Activated T-helper 1 cell treated with anti-CD3 and anti-CD28 coated beads, Interleukin-12 subunit alpha, Interleukin-12 subunit beta, Interleukin-2, Interleukin-4 antibody, amounts not matched to agents 30 ng/mL and 10 ng/mL and 1 ng/mL, durations not matched to agents 14 hours and 24 hours and 36 hours (primary cell): ENCODE measurements around the gene COG7. TPM values are rescaled to one million over a fixed set of nuclear protein-coding genes. Genes with fewer than 3 reads are reported as not detected.
"Not testable (repeated sequence)": the region's sequence is repeated elsewhere in the genome, so short reads cannot be mapped to it uniquely, and the experiment has no call there.

ENCODE experiments used
- DNase-seq: peaks from one replicate; pipeline ENCODE4 v3.0.0; 2021; ENCODE audit warnings: low spot score
- H3K27ac Mint-ChIP-seq: one replicate; pipeline ENCODE4 v1.8.0; 2021; ENCODE audit warnings: mild to moderate bottlenecking, mixed read lengths
- H3K27me3 Mint-ChIP-seq: one replicate; pipeline ENCODE4 v1.8.0; 2022; ENCODE audit warnings: mild to moderate bottlenecking, moderate library complexity, mixed read lengths; ENCODE audit not compliant: insufficient read depth
- H3K36me3 Mint-ChIP-seq: one replicate; pipeline ENCODE4 v1.8.0; 2021; ENCODE audit warnings: low read depth, mixed read lengths
- H3K4me1 Mint-ChIP-seq: one replicate; pipeline ENCODE4 v1.8.0; 2021; ENCODE audit warnings: low read depth, mixed read lengths
- H3K4me3 Mint-ChIP-seq: one replicate; pipeline ENCODE4 v1.8.0; 2021; ENCODE audit warnings: mild to moderate bottlenecking, moderate library complexity, mixed read lengths
- H3K9me3 Mint-ChIP-seq: one replicate; pipeline ENCODE4 v1.8.0; 2021; ENCODE audit warnings: mixed read lengths
- intact Hi-C: fragments of 100-400 bp; cut with micrococcal nuclease; formaldehyde crosslinking; loops from one replicate; pipeline ENCODE4 v1.15.1; 2024
- total RNA-seq: library from RNA; stranded (reverse); gene quantifications from 2 replicates; pipeline ENCODE4 v1.2.3, GENCODE V29; 2022

Gene COG7
- total RNA-seq, 1 donor from 2014 or later: 23.5 TPM

DNA sequence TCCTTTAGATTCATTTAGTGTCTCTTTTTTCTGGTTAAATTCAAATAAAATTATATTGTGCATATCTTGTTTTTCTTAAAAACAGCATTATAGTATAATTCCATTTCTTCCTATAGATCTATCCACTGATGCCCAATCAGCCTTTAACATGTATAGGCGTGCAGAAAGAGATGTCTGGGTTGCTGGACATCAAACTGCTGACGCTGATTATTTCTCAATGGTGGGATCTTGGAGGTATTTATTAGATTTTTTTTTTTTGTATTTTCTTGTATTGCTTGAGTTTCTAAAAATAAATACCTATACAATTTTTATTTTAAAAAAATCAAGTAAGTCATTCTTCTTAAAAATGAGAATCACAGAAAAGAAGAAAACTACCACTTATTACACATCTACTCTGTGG, 50.9 kb downstream of the COG7 start:
- intact Hi-C loops: no loop called here
- H3K36me3 Mint-ChIP-seq: peaks cover 35% of the 10 kb centered on the region
- no peak overlapping the region for H3K27ac Mint-ChIP-seq
- no peak for DNase-seq
- no peak overlapping the region for H3K4me3 Mint-ChIP-seq
- no peaks in the 10 kb centered on the region for H3K4me1 Mint-ChIP-seq
- no peaks in the 10 kb centered on the region for H3K9me3 Mint-ChIP-seq
- H3K27me3 Mint-ChIP-seq: no peaks in the 10 kb centered on the region

- H3K4me1 Mint-ChIP-seq: no peaks in the 10 kb centered on the region
- intact Hi-C loops: no loop called here
Observed at GRCh38 chr16:23401139-23401538, 51.9 kb downstream of the COG7 start.

DNA sequence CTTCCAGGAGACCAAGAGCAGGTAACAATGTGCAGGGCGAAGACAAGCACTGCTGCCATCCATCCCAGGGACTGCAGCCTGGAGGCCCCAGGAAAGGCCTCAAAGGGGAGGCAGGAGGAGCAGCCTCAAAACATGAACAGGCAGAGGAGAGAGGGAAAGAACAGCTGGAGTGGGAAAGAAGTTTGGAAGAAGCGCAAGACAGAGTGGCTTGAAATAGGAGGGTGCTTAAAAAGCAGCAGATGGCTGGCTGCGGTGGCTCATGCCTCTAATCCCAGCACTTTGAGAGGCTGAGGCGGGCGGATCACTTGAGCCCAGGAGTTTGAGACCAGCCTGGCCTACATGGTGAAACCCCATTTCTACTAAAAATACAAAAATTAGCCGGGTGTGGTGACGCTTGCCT, 52.5 kb downstream of the COG7 start:
- H3K4me1 Mint-ChIP-seq, H3K9me3 Mint-ChIP-seq, DNase-seq, intact Hi-C loops, H3K4me3 Mint-ChIP-seq, H3K27me3 Mint-ChIP-seq, H3K27ac Mint-ChIP-seq: not testable (repeated sequence)
- peaks cover 34% of the 10 kb centered on the region for H3K36me3 Mint-ChIP-seq

More at GRCh38 chr16:23401139-23401538, 51.9 kb downstream of the COG7 start:
- H3K9me3 Mint-ChIP-seq: no peaks in the 10 kb centered on the region
- H3K4me3 Mint-ChIP-seq: no peak overlapping the region
- DNase-seq: no peak
- no peak overlapping the region for H3K27ac Mint-ChIP-seq
- H3K27me3 Mint-ChIP-seq: no peaks in the 10 kb centered on the region
- peaks cover 34% of the 10 kb centered on the region for H3K36me3 Mint-ChIP-seq

- intact Hi-C loops: no loop called here
- Mint-ChIP-seq H3K27ac (no peak overlapping the region), H3K27me3 (no peaks in the 10 kb centered on the region), H3K4me3 (no peak overlapping the region), H3K4me1 (no peaks in the 10 kb centered on the region), H3K36me3 (peaks cover 35% of the 10 kb centered on the region), H3K9me3 (no peaks in the 10 kb centered on the region)
- no peak for DNase-seq
Observed at GRCh38 chr16:23398987-23399805, 53.8 kb downstream of the COG7 start.

DNA sequence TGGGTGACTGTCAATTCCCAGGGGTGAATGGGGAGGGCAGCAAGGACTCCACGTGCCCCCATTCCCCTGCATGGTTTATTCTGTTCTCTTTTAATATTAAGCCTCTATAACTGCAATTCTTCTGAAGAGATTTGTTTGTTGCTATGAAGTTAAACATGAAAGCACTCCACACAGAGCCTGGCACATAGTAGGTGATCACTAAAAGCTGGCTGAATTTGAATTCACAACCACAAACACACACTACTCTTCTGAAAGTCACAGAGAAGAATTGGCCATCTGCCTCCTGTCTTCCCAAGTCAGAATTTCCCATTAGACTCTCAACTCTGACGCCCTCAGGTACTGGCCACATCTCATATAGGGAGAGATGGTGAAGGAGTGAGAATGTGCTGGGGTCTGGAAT, 55.5 kb downstream of the COG7 start:
- DNase-seq: no peak
- H3K9me3 Mint-ChIP-seq: no peaks in the 10 kb centered on the region
- no peaks in the 10 kb centered on the region for H3K27me3 Mint-ChIP-seq
- H3K4me1 Mint-ChIP-seq: no peaks in the 10 kb centered on the region
- H3K36me3 Mint-ChIP-seq: peaks cover 27% of the 10 kb centered on the region
- no peak overlapping the region for H3K27ac Mint-ChIP-seq
- H3K4me3 Mint-ChIP-seq: no peak overlapping the region
- intact Hi-C loops: no loop called here

DNA sequence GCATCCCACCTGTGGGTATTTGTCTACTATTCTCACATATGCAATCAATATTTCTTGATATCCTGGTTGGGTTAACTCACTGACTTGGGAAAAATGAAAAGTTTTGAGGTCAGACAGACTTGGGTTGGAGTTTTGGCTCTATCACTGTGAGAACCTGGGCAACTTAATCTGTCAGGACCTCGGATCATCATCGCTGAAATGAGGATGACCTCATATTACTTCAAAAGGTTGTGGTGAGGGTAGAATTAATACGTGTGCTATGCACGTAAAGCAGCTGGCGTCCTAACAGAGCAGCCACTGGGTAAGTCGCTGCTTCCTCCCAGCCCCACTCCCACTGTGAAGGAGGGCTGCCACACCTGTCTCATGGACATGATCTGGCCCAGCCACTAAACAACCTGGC, 57.3 kb downstream of the COG7 start:
- Mint-ChIP-seq H3K9me3 (no peaks in the 10 kb centered on the region), H3K27ac (no peak overlapping the region), H3K4me1 (no peaks in the 10 kb centered on the region), H3K36me3 (peaks cover 19% of the 10 kb centered on the region), H3K4me3 (no peak overlapping the region), H3K27me3 (no peaks in the 10 kb centered on the region)
- intact Hi-C loops: no loop called here
- DNase-seq: no peak

DNA sequence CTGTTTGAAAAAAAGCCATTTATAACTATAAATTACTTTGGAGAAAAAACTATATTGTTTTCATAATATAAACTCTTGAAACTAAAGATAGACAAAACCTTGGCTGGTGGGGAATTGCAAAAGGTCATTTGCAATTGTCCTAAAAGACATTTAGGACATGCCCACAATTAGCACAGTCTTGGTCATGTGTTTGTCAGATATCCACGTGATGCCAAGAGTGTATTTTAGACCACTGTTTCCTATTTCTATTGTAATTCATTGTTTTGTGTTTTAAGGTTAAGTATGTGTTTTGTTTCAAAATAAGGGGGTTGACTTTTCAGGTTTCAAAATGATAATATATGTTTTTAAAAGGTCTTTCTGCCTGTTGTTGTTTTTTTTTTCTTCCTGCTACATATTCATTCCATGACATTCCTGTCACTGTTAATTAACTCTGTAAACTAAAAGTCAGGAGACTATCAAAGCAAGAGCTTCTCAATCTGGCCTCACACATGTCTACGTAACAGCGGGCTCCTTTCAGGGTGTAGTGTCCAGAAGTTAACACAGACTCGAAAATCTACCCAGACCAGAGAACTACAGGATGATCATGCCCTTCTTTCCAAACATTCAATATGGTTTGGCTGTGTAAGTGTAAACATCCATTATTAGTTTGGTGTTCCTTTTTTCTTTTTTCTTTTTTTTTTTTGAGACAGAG, 58.7 kb downstream of the COG7 start:
- Mint-ChIP-seq H3K4me3 (no peak overlapping the region), H3K27me3 (no peaks in the 10 kb centered on the region), H3K4me1 (no peaks in the 10 kb centered on the region), H3K27ac (no peak overlapping the region), H3K36me3 (peaks cover 16% of the 10 kb centered on the region), H3K9me3 (no peaks in the 10 kb centered on the region)
- intact Hi-C loops: no loop called here
- no peak for DNase-seq

DNA sequence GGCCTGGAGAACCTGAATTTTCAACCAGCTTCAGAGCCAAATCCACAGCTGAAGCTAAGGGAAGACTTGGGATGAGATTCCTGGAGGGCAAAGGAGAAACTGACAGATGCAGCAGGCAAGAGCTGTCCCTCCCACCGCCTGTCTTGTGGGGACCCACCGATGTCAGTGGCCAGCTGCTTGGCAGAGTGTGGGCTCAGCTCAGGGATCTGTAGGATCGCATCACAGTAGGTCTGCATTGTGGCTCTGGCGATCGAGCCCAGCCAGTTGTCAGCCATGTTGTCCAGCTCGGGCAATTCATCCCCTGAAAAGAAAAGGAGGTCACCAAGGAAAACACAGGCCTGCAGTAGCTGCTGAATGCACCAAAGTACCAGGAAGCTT, 60.8 kb downstream of the COG7 start:
- H3K4me1 Mint-ChIP-seq: no peaks in the 10 kb centered on the region
- H3K27ac Mint-ChIP-seq: no peak overlapping the region
- DNase-seq: no peak
- intact Hi-C loops: no loop called here
- H3K27me3 Mint-ChIP-seq: no peaks in the 10 kb centered on the region
- H3K4me3 Mint-ChIP-seq: no peak overlapping the region
- peaks cover 8% of the 10 kb centered on the region for H3K36me3 Mint-ChIP-seq
- H3K9me3 Mint-ChIP-seq: no peaks in the 10 kb centered on the region

DNA sequence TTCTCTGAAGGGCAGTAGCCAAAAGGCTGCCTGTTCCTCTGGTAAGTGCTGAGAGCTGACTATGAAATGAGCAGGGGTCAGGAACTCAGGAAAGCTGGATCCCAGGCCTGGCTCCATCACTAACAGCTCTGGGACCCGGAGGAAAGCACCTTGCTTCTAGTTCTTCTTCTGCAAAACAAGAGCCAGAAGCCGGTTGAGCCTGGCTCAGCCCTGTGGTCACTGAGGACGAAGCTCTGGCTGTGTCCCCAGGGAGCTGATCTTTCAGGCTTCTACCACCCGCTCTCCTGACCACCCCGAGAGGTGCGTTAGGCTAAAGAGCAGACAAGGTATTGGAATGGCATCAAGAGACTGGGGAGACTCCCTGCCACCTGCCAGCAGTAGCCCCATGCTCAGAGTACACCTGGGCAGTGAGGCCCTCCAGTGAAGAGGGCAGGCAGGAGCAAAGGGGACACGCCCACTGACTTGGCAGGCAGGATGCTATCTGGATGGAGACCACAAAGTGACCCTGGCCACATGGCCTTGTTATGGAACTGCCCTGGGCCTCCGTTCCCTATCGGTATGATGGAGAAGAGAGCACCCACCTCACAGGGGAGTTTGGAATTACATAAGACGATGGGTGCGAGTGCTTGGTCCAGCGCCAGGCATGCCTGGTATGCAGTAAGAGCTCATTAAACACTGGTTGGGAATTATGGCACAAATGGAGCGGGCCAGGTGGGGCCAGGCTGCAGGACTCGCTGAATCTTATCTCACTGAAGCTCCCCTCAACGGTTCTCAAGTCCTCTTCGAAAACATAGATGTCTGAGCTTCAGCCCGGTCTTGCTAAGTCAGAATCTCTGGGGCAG, 61.4 kb downstream of the COG7 start:
- Mint-ChIP-seq H3K9me3 (no peaks in the 10 kb centered on the region), H3K36me3 (peaks cover 7% of the 10 kb centered on the region), H3K27me3 (no peaks in the 10 kb centered on the region), H3K4me3 (no peak overlapping the region), H3K4me1 (no peaks in the 10 kb centered on the region), H3K27ac (no peak overlapping the region)
- intact Hi-C loops: no loop called here
- no peak for DNase-seq

DNA sequence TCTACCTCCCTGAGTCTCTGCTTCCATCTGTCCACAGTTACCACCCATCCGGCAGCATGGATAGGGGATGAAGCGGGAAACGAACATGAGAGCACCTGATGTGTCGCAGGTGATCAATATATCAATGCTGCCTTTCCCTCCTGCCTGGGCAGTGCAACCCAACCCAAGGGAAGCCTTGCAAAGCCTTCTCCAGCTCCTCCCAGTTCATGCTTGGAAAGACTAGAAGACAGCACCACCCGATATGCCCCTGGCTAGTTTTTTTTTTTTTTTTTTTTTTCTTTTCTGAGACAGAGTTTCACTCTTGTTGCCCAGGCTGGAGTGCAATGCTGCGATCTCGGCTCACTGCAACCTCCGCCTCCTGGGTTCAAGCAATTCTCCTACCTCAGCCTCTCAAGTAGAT, 63.1 kb downstream of the COG7 start:
- DNase-seq, intact Hi-C loops, H3K9me3 Mint-ChIP-seq, H3K27me3 Mint-ChIP-seq, H3K4me1 Mint-ChIP-seq, H3K27ac Mint-ChIP-seq, H3K4me3 Mint-ChIP-seq, H3K36me3 Mint-ChIP-seq: not testable (repeated sequence)

DNA sequence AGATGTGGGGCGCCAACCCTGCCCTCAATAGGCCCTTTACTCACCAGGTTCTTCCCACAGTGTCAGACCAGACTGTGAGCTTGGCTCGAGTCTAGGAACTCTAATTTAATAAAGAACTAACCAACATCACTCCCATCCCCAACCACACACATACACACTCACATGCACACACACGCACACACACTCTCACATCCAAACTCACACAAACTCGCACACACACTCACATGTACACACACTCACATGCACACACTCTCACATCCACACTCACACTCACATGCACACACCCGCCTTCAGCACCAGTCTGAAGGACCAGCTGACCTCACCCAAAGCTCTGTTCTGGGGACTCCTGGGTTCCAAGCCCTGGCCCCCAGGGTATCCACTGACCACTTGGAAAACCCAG, 63.8 kb downstream of the COG7 start:
- intact Hi-C loops: no loop called here
- DNase-seq: no peak
- Mint-ChIP-seq H3K27ac (no peak overlapping the region), H3K9me3 (no peaks in the 10 kb centered on the region), H3K27me3 (no peaks in the 10 kb centered on the region), H3K4me1 (no peaks in the 10 kb centered on the region), H3K4me3 (no peak overlapping the region), H3K36me3 (peaks cover 4% of the 10 kb centered on the region)

GRCh38 chr16:23388786-23389185, 64.2 kb downstream of the COG7 start:
- H3K4me1 Mint-ChIP-seq: no peaks in the 10 kb centered on the region
- intact Hi-C loops: no loop called here
- peaks cover 3% of the 10 kb centered on the region for H3K36me3 Mint-ChIP-seq
- no peaks in the 10 kb centered on the region for H3K27me3 Mint-ChIP-seq
- H3K9me3 Mint-ChIP-seq: no peaks in the 10 kb centered on the region
- no peak overlapping the region for H3K27ac Mint-ChIP-seq
- H3K4me3 Mint-ChIP-seq: no peak overlapping the region
- no peak for DNase-seq

DNA sequence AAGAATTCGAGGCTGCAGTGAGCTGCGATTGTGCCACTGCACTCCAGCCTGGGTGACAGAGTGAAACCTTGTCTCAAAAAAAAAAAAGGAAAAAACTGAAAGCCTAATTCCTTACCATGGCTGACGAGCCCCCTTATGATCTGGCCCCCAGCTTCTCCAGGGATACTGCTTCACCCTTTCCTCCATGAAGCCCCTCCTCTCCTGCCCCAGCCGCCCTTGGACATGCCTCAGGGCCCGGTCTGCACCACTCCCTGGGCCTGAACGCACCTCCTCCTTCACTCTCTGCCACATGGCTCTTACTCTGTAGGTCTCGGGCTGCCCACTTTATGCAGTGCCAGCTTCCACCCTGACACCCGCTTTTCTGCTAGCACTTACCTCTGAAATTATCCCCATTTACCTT, 65.3 kb downstream of the COG7 start:
- H3K27ac Mint-ChIP-seq: no peak overlapping the region
- H3K27me3 Mint-ChIP-seq: no peaks in the 10 kb centered on the region
- H3K4me3 Mint-ChIP-seq: no peak overlapping the region
- intact Hi-C loops: no loop called here
- H3K9me3 Mint-ChIP-seq: no peaks in the 10 kb centered on the region
- no peaks in the 10 kb centered on the region for H3K4me1 Mint-ChIP-seq
- peaks cover 3% of the 10 kb centered on the region for H3K36me3 Mint-ChIP-seq
- DNase-seq: no peak
